HepG2 (cell line): ENCODE measurements around the gene MPST. TPM values are rescaled to one million over a fixed set of nuclear protein-coding genes. Genes with fewer than 3 reads are reported as not detected.
A peak's percentile ranks its signal among the peaks of the same experiment; 100 is the strongest.

ENCODE experiments used
- BCL6 ChIP-seq: IDR thresholded peaks from 2 replicates; pipeline ENCODE4 v1.6.1; 2016; ENCODE audit warnings: missing genetic modification reagents, missing compliant biosample characterization
- ELF4 ChIP-seq: sonication (generic); formaldehyde crosslinking; IDR thresholded peaks from 2 replicates; pipeline ENCODE4 v1.5.0; 2020; ENCODE audit warnings: missing genetic modification reagents, mild to moderate bottlenecking, moderate library complexity, borderline replicate concordance
- KDM5A ChIP-seq: fragments of 200-600 bp; sonication (generic); IDR thresholded peaks from 2 replicates; pipeline ENCODE4 v1.7.0; 2018; ENCODE audit warnings: antibody characterized with exemption, mild to moderate bottlenecking, low read length, borderline replicate concordance
- MAFF ChIP-seq: IDR thresholded peaks from 2 replicates; pipeline ENCODE4 v1.6.1; 2011; ENCODE audit warnings: low read depth, low read length, improper control_type of control experiment
- NR2F6 ChIP-seq, 2 experiments: IDR thresholded peaks; 2 replicates each; pipeline ENCODE4 v1.6.1; 2016; ENCODE audit warnings: antibody characterized with exemption in 1 of 2, mild to moderate bottlenecking in 1 of 2
- RXRB ChIP-seq: IDR thresholded peaks from 2 replicates; pipeline ENCODE4 v1.6.1; 2016; ENCODE audit warnings: borderline replicate concordance, missing genetic modification reagents, missing compliant biosample characterization
- SIN3B ChIP-seq: fragments of 150-350 bp; IDR thresholded peaks from 2 replicates; pipeline ENCODE4 v1.6.1; 2014; ENCODE audit warnings: low read length
- ZNF263 ChIP-seq: sonication (generic); formaldehyde crosslinking; IDR thresholded peaks from 2 replicates; pipeline ENCODE4 v1.4.0; 2020; ENCODE audit warnings: missing genetic modification reagents
- ZNF878 ChIP-seq: sonication (generic); formaldehyde crosslinking; IDR thresholded peaks from 2 replicates; pipeline ENCODE4 v1.8.1; 2023; ENCODE audit warnings: mild to moderate bottlenecking, missing genetic modification reagents, moderate library complexity
- polyA plus RNA-seq, 8 experiments: library from polyadenylated mRNA; depleted of rRNA in 3 of 8; stranded (reverse) in 7 of 8; unstranded in 1 of 8; fragments of >200 nt; fragmentation: Illumina TruSeq in 4 of 8; extraction: Trizol in 4 of 8; gene quantifications; 2 replicates each; pipeline versions ENCODE4 v1.2.1 to v1.2.3, GENCODE V29; 2011 to 2016; ENCODE audit warnings: low read depth in 4 of 8, missing spikeins in 1 of 8, mixed read lengths in 1 of 8; ENCODE audit not compliant: insufficient read depth in 1 of 8
- total RNA-seq, 5 experiments: library from RNA; depleted of rRNA; stranded (reverse); fragments of >200 nt; fragmentation: Illumina TruSeq; extraction: Trizol; gene quantifications; 2 replicates each; pipeline ENCODE4 v1.2.3, GENCODE V29; 2016; ENCODE audit warnings: low read depth in 1 of 5
- TF ChIP-seq, protein P1 (sequence below): sonication (generic); formaldehyde crosslinking; IDR thresholded peaks from 2 replicates; pipeline ENCODE4 v1.5.0; 2020; ENCODE audit warnings: missing genetic modification reagents
- TF ChIP-seq, protein P2 (sequence below): sonication (generic); formaldehyde crosslinking; IDR thresholded peaks from 2 replicates; pipeline ENCODE4 v1.4.0; 2020; ENCODE audit warnings: missing genetic modification reagents
- TF ChIP-seq, protein P3 (sequence below): sonication (generic); formaldehyde crosslinking; IDR thresholded peaks from 2 replicates; pipeline ENCODE4 v1.4.0; 2020; ENCODE audit warnings: missing genetic modification reagents

The MPST gene
- total and polyA plus RNA-seq, 2 of the 13 experiments (the other 11 are each of a cell fraction or from before 2014, with no cell fraction given), result 133 to 141 TPM

DNA sequence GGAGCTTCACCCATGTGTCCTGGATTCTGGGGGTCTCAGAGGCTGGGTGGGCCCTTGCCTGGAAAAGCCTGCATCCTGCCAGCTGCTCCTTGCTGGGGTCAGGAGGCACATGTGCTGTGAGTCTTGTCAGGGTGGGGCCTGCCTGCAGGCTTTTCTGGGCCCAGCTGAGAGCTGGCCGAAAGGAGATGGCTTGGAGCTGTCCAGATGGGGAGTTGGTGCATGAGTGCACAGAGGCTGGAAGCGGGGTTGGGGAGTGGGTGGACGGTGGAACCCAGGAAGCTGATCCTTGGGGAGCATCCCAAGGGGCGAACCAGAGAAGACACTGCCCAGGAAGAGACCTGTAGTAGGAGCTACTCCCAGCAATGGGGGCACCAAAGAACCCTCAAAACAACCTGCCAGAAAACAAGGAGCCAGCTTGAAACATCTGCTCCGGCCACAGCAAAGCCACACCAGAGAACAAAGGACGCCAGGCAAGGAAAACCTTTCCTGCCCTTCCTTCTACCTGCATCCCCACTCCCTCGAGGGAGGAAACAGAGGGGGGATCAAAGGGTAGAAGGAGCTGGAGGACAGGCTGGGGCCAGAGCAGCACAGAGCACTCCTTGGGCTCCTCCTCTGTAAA lies 23.8 kb downstream of the MPST start (continued):
- TF ChIP-seq, protein P1, sequence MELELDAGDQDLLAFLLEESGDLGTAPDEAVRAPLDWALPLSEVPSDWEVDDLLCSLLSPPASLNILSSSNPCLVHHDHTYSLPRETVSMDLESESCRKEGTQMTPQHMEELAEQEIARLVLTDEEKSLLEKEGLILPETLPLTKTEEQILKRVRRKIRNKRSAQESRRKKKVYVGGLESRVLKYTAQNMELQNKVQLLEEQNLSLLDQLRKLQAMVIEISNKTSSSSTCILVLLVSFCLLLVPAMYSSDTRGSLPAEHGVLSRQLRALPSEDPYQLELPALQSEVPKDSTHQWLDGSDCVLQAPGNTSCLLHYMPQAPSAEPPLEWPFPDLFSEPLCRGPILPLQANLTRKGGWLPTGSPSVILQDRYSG (CRISPR knock-in tag), result no peak
- peak; percentile 80; the same call in 1 of the 2 replicates for TF ChIP-seq ELF4 (CRISPR knock-in tag)
- TF ChIP-seq SIN3B, result no peak
- TF ChIP-seq, protein P2, sequence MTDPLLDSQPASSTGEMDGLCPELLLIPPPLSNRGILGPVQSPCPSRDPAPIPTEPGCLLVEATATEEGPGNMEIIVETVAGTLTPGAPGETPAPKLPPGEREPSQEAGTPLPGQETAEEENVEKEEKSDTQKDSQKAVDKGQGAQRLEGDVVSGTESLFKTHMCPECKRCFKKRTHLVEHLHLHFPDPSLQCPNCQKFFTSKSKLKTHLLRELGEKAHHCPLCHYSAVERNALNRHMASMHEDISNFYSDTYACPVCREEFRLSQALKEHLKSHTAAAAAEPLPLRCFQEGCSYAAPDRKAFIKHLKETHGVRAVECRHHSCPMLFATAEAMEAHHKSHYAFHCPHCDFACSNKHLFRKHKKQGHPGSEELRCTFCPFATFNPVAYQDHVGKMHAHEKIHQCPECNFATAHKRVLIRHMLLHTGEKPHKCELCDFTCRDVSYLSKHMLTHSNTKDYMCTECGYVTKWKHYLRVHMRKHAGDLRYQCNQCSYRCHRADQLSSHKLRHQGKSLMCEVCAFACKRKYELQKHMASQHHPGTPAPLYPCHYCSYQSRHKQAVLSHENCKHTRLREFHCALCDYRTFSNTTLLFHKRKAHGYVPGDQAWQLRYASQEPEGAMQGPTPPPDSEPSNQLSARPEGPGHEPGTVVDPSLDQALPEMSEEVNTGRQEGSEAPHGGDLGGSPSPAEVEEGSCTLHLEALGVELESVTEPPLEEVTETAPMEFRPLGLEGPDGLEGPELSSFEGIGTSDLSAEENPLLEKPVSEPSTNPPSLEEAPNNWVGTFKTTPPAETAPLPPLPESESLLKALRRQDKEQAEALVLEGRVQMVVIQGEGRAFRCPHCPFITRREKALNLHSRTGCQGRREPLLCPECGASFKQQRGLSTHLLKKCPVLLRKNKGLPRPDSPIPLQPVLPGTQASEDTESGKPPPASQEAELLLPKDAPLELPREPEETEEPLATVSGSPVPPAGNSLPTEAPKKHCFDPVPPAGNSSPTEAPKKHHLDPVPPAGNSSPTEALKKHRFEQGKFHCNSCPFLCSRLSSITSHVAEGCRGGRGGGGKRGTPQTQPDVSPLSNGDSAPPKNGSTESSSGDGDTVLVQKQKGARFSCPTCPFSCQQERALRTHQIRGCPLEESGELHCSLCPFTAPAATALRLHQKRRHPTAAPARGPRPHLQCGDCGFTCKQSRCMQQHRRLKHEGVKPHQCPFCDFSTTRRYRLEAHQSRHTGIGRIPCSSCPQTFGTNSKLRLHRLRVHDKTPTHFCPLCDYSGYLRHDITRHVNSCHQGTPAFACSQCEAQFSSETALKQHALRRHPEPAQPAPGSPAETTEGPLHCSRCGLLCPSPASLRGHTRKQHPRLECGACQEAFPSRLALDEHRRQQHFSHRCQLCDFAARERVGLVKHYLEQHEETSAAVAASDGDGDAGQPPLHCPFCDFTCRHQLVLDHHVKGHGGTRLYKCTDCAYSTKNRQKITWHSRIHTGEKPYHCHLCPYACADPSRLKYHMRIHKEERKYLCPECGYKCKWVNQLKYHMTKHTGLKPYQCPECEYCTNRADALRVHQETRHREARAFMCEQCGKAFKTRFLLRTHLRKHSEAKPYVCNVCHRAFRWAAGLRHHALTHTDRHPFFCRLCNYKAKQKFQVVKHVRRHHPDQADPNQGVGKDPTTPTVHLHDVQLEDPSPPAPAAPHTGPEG, result no peak
- TF ChIP-seq RXRB (CRISPR knock-in tag), result no peak
- no peak for TF ChIP-seq KDM5A
- no peak for TF ChIP-seq MAFF
- TF ChIP-seq NR2F6 (IDR thresholded peaks at IDR 0.05), result no peak
- TF ChIP-seq NR2F6 (CRISPR knock-in tag; IDR thresholded peaks at IDR 0.05), result no peak
- 0 out of 2 replicates have a peak, but pooled peaks have one; percentile 72 for TF ChIP-seq ZNF263
- TF ChIP-seq BCL6, result no peak
- no peak for TF ChIP-seq ZNF878 (CRISPR knock-in tag)
- TF ChIP-seq, protein P3, sequence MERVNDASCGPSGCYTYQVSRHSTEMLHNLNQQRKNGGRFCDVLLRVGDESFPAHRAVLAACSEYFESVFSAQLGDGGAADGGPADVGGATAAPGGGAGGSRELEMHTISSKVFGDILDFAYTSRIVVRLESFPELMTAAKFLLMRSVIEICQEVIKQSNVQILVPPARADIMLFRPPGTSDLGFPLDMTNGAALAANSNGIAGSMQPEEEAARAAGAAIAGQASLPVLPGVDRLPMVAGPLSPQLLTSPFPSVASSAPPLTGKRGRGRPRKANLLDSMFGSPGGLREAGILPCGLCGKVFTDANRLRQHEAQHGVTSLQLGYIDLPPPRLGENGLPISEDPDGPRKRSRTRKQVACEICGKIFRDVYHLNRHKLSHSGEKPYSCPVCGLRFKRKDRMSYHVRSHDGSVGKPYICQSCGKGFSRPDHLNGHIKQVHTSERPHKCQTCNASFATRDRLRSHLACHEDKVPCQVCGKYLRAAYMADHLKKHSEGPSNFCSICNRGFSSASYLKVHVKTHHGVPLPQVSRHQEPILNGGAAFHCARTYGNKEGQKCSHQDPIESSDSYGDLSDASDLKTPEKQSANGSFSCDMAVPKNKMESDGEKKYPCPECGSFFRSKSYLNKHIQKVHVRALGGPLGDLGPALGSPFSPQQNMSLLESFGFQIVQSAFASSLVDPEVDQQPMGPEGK (CRISPR knock-in tag), result no peak
